DMS53 treated with DMSO at 0.1 percent for 48 hours (cell line): ENCODE data around the gene KRTCAP3.

Experiments
- DNase-seq: peaks from one replicate; lab custom pipeline; 2025; ENCODE audit not compliant: unreplicated experiment; lab: John Stamatoyannopoulos, UW

KRTCAP3 gene

DNA sequence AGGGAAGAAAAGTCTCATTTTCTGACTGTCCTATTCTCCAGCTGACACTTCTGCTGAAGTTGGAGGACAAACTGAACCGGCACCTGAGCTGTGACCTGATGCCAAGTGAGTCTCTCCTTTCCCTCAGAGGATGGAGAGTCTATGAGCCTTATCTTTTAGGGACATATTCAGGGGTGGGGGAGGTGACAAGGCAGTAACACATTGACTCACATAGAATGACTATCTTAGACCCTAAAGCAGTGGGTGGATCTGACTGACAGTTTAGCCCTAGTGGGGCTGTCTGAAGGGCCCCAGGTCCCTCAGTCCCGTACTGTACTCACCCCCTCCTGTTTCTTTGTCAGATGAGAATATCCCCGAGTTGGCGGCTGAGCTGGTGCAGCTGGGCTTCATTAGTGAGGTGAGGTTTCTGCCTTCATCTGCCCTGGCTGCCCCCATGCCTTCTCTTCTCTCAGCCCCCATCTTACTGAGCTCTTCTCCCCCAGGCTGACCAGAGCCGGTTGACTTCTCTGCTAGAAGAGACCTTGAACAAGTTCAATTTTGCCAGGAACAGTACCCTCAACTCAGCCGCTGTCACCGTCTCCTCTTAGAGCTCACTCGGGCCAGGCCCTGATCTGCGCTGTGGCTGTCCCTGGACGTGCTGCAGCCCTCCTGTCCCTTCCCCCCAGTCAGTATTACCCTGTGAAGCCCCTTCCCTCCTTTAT, 805 bp upstream of the KRTCAP3 start:
- no peak for DNase-seq

DNA sequence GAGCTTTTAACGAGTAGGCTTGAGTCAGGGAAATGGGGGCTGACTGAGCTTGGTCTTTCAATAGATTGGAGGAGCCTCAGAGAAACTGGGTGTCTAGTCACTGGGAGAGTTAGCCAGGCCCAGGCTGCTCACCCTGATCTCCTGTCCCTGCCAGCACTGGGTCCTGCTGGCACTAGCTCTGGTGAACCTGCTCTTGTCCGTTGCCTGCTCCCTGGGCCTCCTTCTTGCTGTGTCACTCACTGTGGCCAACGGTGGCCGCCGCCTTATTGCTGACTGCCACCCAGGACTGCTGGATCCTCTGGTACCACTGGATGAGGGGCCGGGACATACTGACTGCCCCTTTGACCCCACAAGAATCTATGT, 720 bp downstream of the KRTCAP3 start:
- no peak for DNase-seq

DNA sequence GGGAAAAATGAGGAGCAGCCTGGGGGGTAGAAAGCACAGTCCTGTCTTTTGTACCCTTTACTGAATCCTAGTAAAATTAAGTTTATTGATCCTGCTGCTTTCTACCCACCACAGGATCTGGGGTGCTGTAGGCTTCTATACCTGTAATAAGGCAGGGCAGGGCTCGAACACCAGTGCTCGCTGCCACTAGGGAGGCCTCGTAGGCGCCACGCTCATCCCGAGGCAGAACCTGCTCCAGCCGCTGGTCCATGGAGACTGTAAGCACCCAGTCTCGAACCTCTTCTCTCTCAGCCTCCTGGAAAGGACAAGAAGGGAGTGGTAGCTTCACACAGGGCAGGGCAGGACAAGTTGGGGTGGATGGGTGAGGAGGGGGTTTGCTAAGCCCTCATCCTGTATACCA, 3.0 kb downstream of the KRTCAP3 start:
- no peak for DNase-seq

DNA sequence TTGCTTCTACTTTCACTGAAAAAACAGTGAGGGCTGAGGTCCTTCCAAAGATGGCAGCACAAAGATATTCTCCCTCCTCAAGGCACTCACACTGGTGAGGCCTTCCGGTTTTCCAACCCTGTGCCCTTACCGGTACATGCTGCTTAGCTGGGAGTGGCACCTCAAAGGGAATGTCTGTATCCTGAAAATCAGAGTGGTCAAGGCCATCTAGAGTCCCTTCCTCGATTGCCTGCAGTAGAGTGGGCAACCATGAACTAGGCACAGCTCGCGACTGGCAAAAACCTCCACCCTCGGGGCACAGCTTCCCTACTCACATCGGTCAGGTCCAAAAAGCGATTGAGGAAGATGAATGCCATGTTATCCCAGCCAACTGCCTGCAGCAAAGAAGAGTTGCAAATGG, 3.4 kb downstream of the KRTCAP3 start:
- no peak for DNase-seq

DNA sequence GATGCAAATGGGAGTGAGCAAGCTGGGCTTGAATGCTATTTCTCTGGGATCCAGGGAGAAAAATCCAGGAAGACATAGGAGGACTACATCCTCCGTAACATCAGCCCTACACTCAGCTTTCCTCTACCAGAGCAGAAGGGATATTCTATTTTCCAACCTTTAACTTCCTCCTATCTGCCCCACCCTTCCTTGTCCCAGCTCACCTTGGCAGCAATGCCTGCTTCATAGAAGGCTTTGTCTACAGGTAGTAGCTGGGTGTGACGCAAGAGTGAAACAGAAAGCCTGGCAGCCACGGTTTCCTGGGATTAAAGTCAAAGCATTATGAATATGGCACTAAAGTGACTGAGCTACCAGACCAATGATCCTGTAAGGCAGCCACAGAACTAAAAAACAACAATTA, 3.9 kb downstream of the KRTCAP3 start:
- DNase-seq = peak; percentile 14

DNA sequence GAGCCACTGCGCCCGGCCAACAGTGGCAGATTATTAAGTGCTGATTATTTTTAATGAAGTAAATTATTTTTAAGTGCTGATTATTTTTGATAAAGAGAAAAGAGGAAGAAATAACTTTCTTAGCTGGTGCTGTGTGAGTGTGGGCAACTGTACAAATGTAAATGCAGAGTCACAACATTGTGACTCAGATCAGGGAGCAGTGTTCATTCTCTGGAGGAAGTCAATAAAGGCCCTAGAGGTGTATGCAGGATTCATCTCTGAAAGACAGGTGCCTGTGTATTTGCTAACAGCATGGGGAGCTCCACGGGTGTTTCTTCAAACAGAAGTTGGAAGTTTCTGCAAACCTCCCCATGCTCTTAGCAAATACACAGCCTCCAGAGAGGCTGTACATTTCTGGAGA, 6.2 kb downstream of the KRTCAP3 start:
- no peak for DNase-seq

DNA sequence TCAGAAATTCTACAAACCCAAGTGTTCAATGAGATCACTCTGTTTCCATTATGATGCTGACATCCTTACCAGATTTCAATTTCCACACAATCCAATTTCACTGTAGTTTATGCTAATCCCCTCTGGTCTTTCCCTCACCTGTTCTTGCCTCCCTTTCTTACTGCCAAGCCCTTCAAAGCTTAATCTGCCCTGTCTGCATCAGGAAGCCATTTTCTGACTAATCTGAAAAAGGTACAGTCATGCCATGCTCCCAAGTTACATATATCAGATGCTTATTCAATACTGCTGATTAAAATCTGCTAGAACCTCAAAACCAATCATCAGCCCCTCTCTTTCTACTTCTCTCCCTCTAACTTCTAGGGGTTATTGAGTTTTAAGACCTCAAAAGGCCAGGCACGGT, 8.9 kb downstream of the KRTCAP3 start:
- no peak for DNase-seq

DNA sequence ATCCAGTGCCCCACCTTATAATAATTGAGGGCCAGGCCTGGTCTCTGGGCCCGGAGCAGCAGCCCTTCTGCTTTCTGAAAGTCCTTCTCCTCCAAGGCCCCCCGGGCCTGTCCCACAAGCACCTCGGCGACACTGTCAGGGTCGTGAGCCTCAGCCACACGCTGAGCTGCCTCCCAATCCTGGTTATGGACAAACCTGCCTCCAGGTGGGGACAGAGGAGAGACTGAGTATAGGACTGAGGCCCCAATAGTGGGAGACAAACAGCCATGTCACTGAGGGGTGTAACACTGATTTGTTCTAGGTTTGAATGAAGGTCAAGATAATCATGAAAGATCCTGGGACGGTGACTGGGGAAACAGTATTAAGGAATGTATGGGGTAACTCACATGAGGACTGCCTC, 11.8 kb downstream of the KRTCAP3 start:
- no peak for DNase-seq

DNA sequence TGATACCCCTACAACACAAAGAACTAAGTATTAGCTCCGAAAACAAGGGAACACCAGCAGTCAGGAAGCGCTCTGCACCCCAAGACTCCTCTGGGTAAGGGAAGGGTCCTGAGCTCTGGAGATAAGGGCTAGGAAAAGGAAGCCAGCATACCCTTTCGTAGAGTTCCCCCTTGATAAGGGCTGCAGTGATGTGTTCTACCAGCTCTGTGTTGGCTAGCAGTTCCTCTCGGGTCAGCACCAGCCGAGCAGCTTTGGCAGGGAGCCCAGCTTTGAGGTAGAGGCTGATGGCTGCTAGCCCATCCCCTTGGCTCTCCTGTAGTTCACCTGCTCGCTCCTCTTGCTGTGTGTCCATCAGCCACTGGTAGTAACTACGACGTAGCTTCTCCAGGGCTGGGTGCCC, 18.9 kb downstream of the KRTCAP3 start:
- no peak for DNase-seq

DNA sequence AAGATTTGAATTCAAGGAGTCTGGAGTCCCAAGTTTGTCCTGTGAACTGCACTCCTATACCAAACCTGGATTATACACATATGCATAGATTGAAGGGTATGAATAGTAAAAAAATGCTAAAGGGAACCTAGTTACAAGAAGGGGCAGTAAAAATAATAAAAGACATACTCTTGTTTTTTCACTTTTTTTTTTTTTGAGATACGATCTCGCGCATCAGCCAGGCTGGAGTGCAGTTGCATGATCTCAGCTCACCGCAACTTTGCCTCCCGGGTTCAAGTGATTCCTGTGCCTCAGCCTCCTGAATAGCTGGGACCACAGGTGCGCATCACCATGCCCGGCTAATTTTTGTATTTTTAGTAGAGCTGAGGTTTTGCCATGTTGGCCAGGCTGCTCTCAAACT, 22.3 kb downstream of the KRTCAP3 start:
- no peak for DNase-seq

DNA sequence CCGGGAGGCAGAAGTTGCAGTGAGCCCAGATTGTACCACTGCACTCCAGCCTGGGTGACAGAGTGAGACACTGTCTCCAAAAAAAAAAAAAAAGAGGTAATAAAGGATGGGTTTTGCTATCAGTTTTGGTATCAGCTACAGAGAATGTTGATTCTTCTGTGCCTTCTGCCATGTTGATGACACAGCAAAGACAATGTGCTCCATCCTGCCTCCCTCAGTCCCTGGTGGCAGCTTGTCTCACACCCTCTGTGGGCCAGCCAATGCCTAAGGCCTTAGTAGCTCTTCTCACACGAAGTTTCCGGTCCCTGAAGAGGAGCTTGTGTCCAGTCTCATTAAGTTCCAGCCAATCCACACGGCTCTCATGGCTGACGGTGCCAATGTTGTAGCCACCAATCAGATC, 29.8 kb downstream of the KRTCAP3 start:
- DNase-seq = no peak

DNA sequence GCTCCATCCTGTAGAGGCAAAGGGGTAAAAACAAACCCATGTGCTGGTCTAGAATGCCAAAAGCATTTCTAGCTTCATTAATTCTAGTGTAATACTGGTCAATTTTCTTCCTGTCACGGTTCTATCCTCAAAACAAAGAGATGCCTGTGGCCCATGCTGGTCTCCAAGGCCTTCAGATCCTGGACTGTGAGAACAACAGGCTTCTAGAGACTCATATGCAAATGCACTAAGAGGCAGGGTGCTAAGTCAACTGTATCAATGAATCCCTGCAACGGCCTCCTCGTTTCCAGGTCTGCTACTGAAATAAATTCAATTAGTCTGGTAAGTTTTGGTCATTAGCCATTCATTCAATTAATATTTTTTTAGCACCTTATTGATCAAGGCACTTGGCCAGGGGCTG, 43.3 kb downstream of the KRTCAP3 start:
- no peak for DNase-seq

DNA sequence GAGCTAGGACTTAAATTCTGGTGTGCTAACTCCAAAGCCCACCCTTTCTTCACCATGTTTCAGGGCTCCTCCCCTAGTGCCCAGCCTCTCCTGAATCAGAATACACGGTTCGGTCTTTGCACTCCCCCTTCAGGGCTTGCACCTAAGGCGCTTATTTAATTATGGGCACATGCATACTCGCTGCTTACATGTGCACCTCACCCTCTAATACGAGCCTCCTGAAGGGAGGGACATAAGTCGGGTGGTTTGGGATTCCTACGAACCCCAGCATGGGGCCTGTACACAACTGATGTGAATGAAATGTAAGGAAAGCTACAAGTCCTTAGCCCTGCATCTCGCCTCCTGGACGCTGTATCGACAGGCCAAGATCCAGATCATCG, 46.9 kb downstream of the KRTCAP3 start:
- peak; percentile 35 for DNase-seq

DNA sequence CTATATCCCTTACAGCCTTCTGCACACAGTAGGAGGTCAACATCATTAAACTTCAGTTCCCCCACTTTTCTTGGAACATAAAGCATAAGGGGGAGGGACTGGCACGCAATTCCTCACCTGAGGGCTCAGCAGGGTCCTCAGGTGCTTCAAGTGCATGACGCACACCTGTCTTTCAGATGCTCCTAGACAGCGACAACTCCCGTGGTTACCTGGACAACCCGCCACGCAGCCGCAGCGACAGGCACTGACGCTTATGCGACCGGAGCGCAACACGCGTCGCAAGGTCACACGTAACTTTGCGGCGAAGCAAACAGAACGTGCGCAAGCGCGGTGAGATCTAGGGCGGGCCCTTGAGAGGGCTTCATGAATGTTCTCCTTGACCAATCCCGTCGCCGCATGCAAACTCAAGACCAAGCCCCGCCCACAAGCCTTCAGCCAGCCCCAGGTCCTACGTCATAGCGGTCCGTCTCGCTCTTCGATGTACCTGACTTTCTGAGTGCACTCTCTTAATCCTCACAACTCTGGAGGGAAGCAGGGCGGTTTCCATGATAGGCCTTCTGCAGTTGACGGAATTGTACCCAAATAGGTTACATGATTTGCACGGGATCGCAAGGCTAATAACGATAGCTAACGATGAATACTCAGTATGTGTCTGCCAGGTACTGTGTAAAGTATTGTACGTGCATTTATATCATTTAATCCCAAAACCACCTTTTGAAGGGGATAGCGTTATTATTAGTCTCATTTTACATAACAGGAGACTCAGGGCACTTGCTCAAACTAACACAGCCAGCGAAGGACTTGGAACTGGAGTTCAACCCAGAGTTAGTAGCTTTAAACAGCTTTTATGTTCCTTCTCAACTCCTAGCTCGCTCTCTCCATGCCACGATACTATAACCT, 47.6 kb downstream of the KRTCAP3 start, which contains the start of gene IFT172:
Gene IFT172 (minus strand): TSS at position 246 of the 900 bp plus-strand sequence. CDS start 90 bp downstream, at position 156.
- peak; percentile 98 for DNase-seq

DNA sequence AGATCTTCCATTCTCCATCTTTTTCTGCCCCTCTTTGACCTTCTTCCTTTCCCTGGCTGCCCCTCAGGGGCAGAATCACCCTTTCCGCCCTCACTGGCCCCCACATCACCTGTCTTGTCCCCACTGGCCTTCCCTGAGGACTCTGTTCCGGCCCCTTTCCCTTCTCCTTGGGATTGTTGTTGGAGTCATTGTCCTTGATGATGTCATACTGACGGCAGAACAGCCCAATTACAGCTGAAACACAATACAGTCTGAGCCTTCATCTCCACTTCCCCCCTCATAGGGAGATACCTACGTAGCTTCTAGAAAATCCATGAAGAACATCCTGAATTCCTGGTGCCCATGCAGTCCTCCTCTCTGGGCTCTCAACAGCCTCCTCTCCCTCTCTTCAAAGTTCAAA, 50.4 kb downstream of the KRTCAP3 start:
- no peak for DNase-seq

DNA sequence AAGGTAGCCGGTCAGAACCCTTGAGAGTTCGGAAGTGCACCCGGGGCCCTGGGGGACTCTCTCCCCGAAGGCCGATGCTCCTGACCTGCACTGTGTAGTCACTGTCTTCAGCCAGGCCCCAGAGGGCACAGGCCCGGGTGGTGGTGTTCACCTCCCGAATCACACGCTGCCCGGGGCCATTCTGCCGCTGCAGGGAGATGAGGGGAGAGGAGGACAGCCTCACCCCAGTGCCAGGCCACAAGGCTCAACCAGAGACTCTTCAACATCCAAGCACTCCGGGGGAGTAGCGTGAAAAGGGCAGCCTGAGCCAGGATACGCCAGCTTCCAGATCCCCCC, 51.7 kb downstream of the KRTCAP3 start:
- no peak for DNase-seq
